Measurements from ENCODE around the gene SLC38A6.

DNA sequence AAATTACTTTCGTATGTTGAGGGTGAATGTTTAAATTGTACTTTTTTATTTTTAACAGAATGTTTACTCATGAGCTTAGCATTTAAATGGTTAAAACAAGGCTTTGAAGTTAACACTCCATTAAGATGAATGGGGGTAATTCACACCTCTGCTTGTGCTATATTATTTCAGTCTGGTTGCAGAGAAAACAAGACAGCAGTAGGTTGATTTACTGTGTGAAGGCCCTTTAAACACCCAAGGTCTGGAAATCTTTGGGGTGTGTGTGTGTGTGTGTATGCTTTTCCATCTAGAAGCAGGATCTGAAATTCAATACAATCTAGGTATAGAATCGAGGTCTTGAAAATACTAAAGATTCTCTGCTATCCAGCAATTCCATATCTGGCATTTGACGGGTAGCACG lies 83.8 kb downstream of the SLC38A6 start:
- TF ChIP-seq, protein P1, sequence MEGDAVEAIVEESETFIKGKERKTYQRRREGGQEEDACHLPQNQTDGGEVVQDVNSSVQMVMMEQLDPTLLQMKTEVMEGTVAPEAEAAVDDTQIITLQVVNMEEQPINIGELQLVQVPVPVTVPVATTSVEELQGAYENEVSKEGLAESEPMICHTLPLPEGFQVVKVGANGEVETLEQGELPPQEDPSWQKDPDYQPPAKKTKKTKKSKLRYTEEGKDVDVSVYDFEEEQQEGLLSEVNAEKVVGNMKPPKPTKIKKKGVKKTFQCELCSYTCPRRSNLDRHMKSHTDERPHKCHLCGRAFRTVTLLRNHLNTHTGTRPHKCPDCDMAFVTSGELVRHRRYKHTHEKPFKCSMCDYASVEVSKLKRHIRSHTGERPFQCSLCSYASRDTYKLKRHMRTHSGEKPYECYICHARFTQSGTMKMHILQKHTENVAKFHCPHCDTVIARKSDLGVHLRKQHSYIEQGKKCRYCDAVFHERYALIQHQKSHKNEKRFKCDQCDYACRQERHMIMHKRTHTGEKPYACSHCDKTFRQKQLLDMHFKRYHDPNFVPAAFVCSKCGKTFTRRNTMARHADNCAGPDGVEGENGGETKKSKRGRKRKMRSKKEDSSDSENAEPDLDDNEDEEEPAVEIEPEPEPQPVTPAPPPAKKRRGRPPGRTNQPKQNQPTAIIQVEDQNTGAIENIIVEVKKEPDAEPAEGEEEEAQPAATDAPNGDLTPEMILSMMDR (conservative IDR thresholded peaks at IDR 0.05; ENCODE audit: low read length), result no peak
- no peak for TF ChIP-seq EZH2phosphoT487 (IDR thresholded peaks at IDR 0.05; ENCODE audit: borderline replicate concordance, low read depth, low read length)
